DND-41 (cell line): Measurements from ENCODE around the gene SLC18A3.

Experiments used
- ATAC-seq: fragments of 200-7000 bp; cut with Tn5 transposase; 3 replicates; pipeline ENCODE4 v1.9.1; 2021; ENCODE audit warnings: low read depth; ENCODE audit not compliant: insufficient read depth
- DNase-seq: peaks from one replicate; pipeline ENCODE4 v3.0.0-alpha.2; 2020
- H2AFZ ChIP-seq: 2 replicates; pipeline ENCODE4 v1.6.0; 2012; ENCODE audit warnings: low read depth, low read length
- H3K27ac ChIP-seq: 2 replicates; pipeline ENCODE4 v1.5.1; 2012; ENCODE audit warnings: low read length, inconsistent platforms
- H3K27me3 ChIP-seq: fragments of 200-600 bp; sonication (generic); 2 replicates; pipeline ENCODE4 v1.6.0; 2012; ENCODE audit warnings: low read length, mild to moderate bottlenecking, inconsistent platforms; ENCODE audit not compliant: insufficient read depth, poor library complexity
- H3K36me3 ChIP-seq: 2 replicates; pipeline ENCODE4 v1.5.1; 2012; ENCODE audit warnings: low read length, inconsistent platforms; ENCODE audit not compliant: insufficient read depth
- H3K4me1 ChIP-seq: 2 replicates; pipeline ENCODE4 v1.5.1; 2012; ENCODE audit warnings: mild to moderate bottlenecking, low read length; ENCODE audit not compliant: insufficient read depth
- H3K4me2 ChIP-seq: 2 replicates; pipeline ENCODE4 v1.6.0; 2012; ENCODE audit warnings: mild to moderate bottlenecking, moderate library complexity, low read length, inconsistent platforms; ENCODE audit not compliant: insufficient read depth
- H3K4me3 ChIP-seq, 2 experiments: fragments of 200-600 bp in 1 of 2; shearing (Covaris generic) in 1 of 2; 2 replicates each; pipeline ENCODE4 v1.5.1; 2012 to 2016; ENCODE audit warnings: inconsistent platforms in 2 of 2, low read length in 2 of 2, mild to moderate bottlenecking in 2 of 2, low read depth in 1 of 2, moderate library complexity in 1 of 2
- H3K79me2 ChIP-seq: 2 replicates; pipeline ENCODE4 v1.6.0; 2012; ENCODE audit warnings: low read length, inconsistent platforms; ENCODE audit not compliant: insufficient read depth
- H3K9ac ChIP-seq: 2 replicates; pipeline ENCODE4 v1.6.0; 2012; ENCODE audit warnings: low read depth, mild to moderate bottlenecking, inconsistent platforms, low read length, moderate library complexity
- H3K9me3 ChIP-seq: 2 replicates; pipeline ENCODE4 v1.5.1; 2012; ENCODE audit warnings: low read length, moderate library complexity, mild to moderate bottlenecking, inconsistent platforms; ENCODE audit not compliant: insufficient read depth, severe bottlenecking
- H4K20me1 ChIP-seq: 2 replicates; pipeline ENCODE4 v1.6.0; 2012; ENCODE audit warnings: low read length; ENCODE audit not compliant: insufficient read depth
- EZH2 ChIP-seq: IDR thresholded peaks from 3 replicates; pipeline ENCODE4 v1.6.1; 2012; ENCODE audit warnings: borderline replicate concordance, low read depth, mild to moderate bottlenecking, moderate library complexity, low read length, inconsistent platforms; ENCODE audit not compliant: severe bottlenecking
- TF ChIP-seq, protein P1 (sequence below): IDR thresholded peaks from 2 replicates; pipeline ENCODE4 v1.5.1; 2012; ENCODE audit warnings: borderline replicate concordance, low read length, moderate library complexity, mild to moderate bottlenecking; ENCODE audit not compliant: poor library complexity, severe bottlenecking; ENCODE audit errors: extremely low read depth

The SLC18A3 gene

DNA sequence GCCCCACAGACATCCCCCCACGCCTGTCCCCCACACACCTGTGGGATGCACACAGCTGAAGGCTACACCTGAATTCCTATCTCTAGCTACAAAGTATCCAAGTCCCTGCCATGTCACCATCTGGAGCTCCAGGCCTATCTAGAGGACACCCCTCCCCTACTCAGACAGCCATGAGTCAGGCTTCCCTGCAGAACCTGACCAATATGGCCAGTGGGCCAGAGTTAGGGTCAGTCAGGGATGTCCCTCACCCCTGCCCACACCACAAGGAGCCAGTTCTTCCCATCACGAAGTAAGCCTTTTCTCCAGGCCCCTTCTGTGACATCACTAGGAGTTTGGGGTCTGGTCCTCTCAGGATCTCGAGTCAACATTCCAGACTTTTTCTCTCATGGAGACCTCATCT is 10.6 kb upstream of the SLC18A3 start:
- Histone ChIP-seq H2AFZ (no peak overlapping the region), H3K4me2 (no peak overlapping the region), H3K4me1 (no peaks in the 10 kb centered on the region), H3K9ac (no peak overlapping the region), H3K79me2 (no peaks in the 10 kb centered on the region), H4K20me1 (no peaks in the 10 kb centered on the region), H3K27ac (no peak overlapping the region), H3K36me3 (no peaks in the 10 kb centered on the region), H3K4me3 (no peak overlapping the region), H3K27me3 (no peaks in the 10 kb centered on the region), H3K9me3 (no peaks in the 10 kb centered on the region)
- ATAC-seq: no peak
- DNase-seq: no peak
- TF ChIP-seq EZH2: no peak
- TF ChIP-seq, protein P1, sequence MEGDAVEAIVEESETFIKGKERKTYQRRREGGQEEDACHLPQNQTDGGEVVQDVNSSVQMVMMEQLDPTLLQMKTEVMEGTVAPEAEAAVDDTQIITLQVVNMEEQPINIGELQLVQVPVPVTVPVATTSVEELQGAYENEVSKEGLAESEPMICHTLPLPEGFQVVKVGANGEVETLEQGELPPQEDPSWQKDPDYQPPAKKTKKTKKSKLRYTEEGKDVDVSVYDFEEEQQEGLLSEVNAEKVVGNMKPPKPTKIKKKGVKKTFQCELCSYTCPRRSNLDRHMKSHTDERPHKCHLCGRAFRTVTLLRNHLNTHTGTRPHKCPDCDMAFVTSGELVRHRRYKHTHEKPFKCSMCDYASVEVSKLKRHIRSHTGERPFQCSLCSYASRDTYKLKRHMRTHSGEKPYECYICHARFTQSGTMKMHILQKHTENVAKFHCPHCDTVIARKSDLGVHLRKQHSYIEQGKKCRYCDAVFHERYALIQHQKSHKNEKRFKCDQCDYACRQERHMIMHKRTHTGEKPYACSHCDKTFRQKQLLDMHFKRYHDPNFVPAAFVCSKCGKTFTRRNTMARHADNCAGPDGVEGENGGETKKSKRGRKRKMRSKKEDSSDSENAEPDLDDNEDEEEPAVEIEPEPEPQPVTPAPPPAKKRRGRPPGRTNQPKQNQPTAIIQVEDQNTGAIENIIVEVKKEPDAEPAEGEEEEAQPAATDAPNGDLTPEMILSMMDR: no peak

DNA sequence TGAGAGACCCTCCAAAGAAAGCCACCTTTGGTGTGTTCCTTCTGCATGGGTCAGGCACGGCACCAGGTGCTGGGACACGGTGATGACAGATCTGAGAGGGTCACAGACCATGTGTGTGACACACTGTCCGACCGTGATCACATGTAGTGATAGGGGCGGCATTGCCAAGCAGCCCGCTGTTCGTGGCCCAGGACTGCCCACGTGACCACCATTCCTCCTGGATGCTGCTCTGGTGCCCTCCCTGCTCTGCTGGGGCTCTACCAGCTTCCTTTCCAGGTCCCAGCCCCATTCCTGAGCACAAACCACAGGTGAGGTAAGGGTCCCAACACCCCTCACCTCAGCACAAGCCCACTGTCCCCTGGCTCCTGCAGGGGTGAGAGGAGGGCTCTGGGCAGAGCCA is 10.1 kb upstream of the SLC18A3 start:
- no peak overlapping the region for H3K9ac ChIP-seq
- H3K4me3 ChIP-seq: no peak overlapping the region
- H3K4me2 ChIP-seq: no peak overlapping the region
- H3K36me3 ChIP-seq: no peaks in the 10 kb centered on the region
- no peak overlapping the region for H3K27ac ChIP-seq
- H3K79me2 ChIP-seq: no peaks in the 10 kb centered on the region
- no peaks in the 10 kb centered on the region for H4K20me1 ChIP-seq
- TF ChIP-seq, protein P1: no peak
- no peak for TF ChIP-seq EZH2
- no peak overlapping the region for H2AFZ ChIP-seq
- H3K27me3 ChIP-seq: no peaks in the 10 kb centered on the region
- ATAC-seq: no peak
- DNase-seq: no peak
- H3K9me3 ChIP-seq: no peaks in the 10 kb centered on the region
- H3K4me1 ChIP-seq: no peaks in the 10 kb centered on the region

DNA sequence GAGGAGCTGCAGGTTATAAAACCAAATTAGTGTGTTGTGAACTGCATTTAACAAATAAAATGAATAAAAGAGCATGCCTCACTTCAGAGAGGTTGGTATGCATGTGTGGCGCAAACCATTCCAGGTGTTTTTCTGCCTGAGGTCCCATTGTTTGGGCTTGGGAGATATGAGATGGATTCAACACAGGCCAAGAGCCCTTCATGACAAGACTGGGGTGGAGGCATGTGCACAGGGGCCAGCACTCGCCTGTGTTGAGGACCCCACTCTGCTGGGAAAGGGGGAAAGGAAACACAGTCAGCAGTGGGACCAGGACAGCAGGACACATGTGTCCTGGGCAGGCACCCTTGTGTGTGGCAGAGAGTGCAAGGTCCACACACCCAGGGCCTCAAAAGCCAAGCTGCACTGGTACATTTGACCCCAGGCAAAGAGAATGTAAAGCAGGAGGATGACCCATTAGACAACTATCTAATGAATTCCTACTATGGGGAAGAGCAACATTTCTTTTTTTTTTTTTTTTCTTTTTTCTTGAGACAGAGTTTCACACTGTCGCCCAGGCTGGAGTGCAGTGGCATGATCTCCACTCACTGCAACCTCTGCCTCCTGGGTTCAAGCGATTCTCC is 9.2 kb upstream of the SLC18A3 start:
- H3K4me2 ChIP-seq: no peak overlapping the region
- no peaks in the 10 kb centered on the region for H3K9me3 ChIP-seq
- no peak overlapping the region for H3K27ac ChIP-seq
- no peak for ATAC-seq
- H3K9ac ChIP-seq: no peak overlapping the region
- no peak overlapping the region for H3K4me3 ChIP-seq
- H3K36me3 ChIP-seq: no peaks in the 10 kb centered on the region
- DNase-seq: no peak
- H3K4me1 ChIP-seq: no peaks in the 10 kb centered on the region
- no peaks in the 10 kb centered on the region for H4K20me1 ChIP-seq
- H3K27me3 ChIP-seq: no peaks in the 10 kb centered on the region
- H3K79me2 ChIP-seq: no peaks in the 10 kb centered on the region
- TF ChIP-seq, protein P1: no peak
- TF ChIP-seq EZH2: no peak
- H2AFZ ChIP-seq: no peak overlapping the region
